Peyer's patch (tissue), 4 donors: ENCODE measurements around the gene RNF157. TPM values are rescaled to one million over a fixed set of nuclear protein-coding genes. Genes with fewer than 3 reads are reported as not detected.

Experiments
- DNase-seq, 3 donors: peaks; one replicate each; pipeline ENCODE4 v3.0.0-alpha.2; 2017 to 2019
- H3K27ac ChIP-seq, 4 donors: fragments of 200-600 bp; sonication (generic); one replicate each; pipeline ENCODE4 v1.5.1; 2016 to 2019
- H3K27me3 ChIP-seq, 2 donors: fragments of 200-600 bp; sonication (generic); one replicate each; pipeline ENCODE4 v1.5.1; 2019
- H3K36me3 ChIP-seq, 3 donors: fragments of 200-600 bp; sonication (generic); one replicate each; pipeline ENCODE4 v1.5.1; 2016 to 2019
- H3K4me1 ChIP-seq, 4 donors: fragments of 200-600 bp; sonication (generic); one replicate each; pipeline ENCODE4 v1.5.1; 2016 to 2019
- H3K4me3 ChIP-seq, 4 donors: fragments of 200-600 bp; sonication (generic); 1 replicate in 3 of 4; 2 replicates in 1 of 4; pipeline ENCODE4 v1.5.1; 2016 to 2019; ENCODE audit warnings: mild to moderate bottlenecking in 1 of 4
- H3K9me3 ChIP-seq, 4 donors: fragments of 200-600 bp; sonication (generic); one replicate each; pipeline ENCODE4 v1.5.1; 2016 to 2019; ENCODE audit warnings: mild to moderate bottlenecking in 1 of 4
- CTCF ChIP-seq, 6 experiments: fragments of 450-650 bp in 4 of 6; fragments of 200-600 bp in 2 of 6; sonication (generic) in 1 of 6; IDR thresholded peaks; one replicate each; pipeline ENCODE4 v1.5.1; 2017 to 2019; ENCODE audit warnings: antibody characterized with exemption in 6 of 6, mild to moderate bottlenecking in 3 of 6, moderate library complexity in 1 of 6
- POLR2A ChIP-seq, 2 donors: fragments of 450-650 bp; IDR thresholded peaks; one replicate each; pipeline ENCODE4 v1.5.1; 2017; ENCODE audit warnings: antibody characterized with exemption in 2 of 2, mild to moderate bottlenecking in 2 of 2, moderate library complexity in 2 of 2
- total RNA-seq, 4 donors: library from RNA; depleted of rRNA; stranded (reverse); fragments of >200 nt; gene quantifications; one replicate each; pipeline ENCODE4 v1.1.0, GENCODE V29; 2016

RNF157 gene
- total RNA-seq, 4 donors from 2014 or later = 73.4 to 115 (median 106) TPM

DNA sequence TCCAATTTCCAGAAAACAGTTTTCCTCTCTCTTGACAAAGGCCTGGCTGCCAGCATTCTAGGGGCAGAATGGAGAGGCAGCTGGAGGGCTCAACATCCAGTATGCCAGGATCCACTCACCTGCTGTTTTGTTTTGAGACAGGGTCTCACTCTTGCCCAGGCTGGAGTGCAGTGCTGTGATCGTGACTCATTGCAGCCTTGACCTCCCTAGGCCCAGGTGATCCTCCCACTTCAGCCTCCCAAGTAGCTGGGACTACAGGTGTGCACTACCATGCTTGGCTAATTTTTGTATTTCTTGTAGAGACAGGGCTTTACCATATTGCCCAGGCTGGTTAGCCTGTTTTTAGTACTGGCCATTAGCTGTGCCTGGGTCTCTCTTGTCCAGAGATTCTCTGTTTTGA is 70.2 kb downstream of the RNF157 start:
- Histone ChIP-seq H3K9me3 (no peaks in the 10 kb centered on the region), H3K27me3 (no peaks in the 10 kb centered on the region), H3K27ac (no peak overlapping the region), H3K4me3 (no peak overlapping the region), H3K4me1 (no peaks in the 10 kb centered on the region), H3K36me3 (peaks cover 0 to 4% (median 0%) of the 10 kb centered on the region in 3 donors)
- DNase-seq = no peak
- TF ChIP-seq CTCF (IDR thresholded peaks at IDR 0.05) (no peak), POLR2A (IDR thresholded peaks at IDR 0.05) (no peak)

DNA sequence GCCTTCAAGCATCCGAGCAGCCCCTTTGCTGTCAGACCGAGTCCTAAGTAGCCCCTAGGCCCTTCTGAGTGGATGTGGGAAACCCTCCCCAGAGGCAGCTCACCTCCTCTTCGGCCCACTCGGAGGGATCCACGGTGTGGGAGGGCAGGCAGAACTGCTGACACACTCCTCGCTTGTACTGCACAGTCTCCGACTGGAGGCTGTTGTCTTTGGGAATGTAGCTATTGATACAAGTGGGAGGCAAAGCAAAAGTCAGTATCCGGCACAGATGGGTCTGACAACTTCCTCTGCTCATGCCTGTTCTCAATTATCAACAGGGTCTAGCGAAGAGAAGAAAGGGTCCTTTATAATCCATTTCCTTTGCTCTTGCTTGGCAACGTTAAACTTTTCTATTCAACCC is 73.4 kb downstream of the RNF157 start:
- no peak for DNase-seq
- no peak overlapping the region for H3K27ac ChIP-seq
- H3K9me3 ChIP-seq = no peaks in the 10 kb centered on the region
- H3K27me3 ChIP-seq = no peaks in the 10 kb centered on the region
- H3K36me3 ChIP-seq = peaks cover 0 to 8% (median 0%) of the 10 kb centered on the region in 3 donors
- no peaks in the 10 kb centered on the region for H3K4me1 ChIP-seq
- H3K4me3 ChIP-seq = no peak overlapping the region
- TF ChIP-seq POLR2A (IDR thresholded peaks at IDR 0.05) (no peak), CTCF (IDR thresholded peaks at IDR 0.05) (no peak)

- H3K4me3 ChIP-seq = no peak overlapping the region
- no peak for DNase-seq
- H3K9me3 ChIP-seq = no peaks in the 10 kb centered on the region
- no peaks in the 10 kb centered on the region for H3K4me1 ChIP-seq
- H3K36me3 ChIP-seq = peaks cover 0 to 8% (median 0%) of the 10 kb centered on the region in 3 donors
- no peaks in the 10 kb centered on the region for H3K27me3 ChIP-seq
- H3K27ac ChIP-seq = no peak overlapping the region
- no peak for TF ChIP-seq CTCF (IDR thresholded peaks at IDR 0.05)
- no peak for TF ChIP-seq POLR2A (IDR thresholded peaks at IDR 0.05)
These were observed 74.1 kb downstream of the RNF157 start for GRCh38 chr17:76166168-76166567.

DNA sequence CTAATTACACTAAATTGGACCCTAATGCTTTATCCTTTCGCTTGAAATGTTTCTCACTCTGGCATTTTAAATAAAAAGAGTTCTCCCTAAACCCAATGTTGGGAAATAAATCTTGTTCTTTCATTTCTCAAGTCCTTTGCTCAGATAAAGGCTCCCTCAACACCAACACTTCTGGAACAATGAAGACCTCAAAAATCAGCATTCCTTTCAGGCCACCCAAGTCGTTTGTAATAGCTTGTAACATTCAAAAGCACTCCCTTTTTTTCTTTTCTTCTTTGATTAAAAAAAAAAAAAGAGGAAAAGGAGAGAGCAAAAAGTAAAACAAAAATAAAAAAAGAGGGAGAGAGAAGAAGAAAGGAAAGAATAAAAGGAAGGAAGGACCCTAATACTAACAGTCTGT is 76.0 kb downstream of the RNF157 start:
- TF ChIP-seq POLR2A (IDR thresholded peaks at IDR 0.05) = no peak
- TF ChIP-seq CTCF (IDR thresholded peaks at IDR 0.05) = no peak
- Histone ChIP-seq H3K36me3 (peaks cover 0 to 8% (median 0%) of the 10 kb centered on the region in 3 donors), H3K4me3 (no peak overlapping the region), H3K4me1 (no peaks in the 10 kb centered on the region), H3K9me3 (no peaks in the 10 kb centered on the region), H3K27ac (no peak overlapping the region), H3K27me3 (no peaks in the 10 kb centered on the region)
- DNase-seq = no peak

GRCh38 chr17:76163919-76164318 is 76.4 kb downstream of the RNF157 start:
- Histone ChIP-seq H3K27me3 (no peaks in the 10 kb centered on the region), H3K36me3 (peaks cover 0 to 13% (median 0%) of the 10 kb centered on the region in 3 donors), H3K27ac (no peak overlapping the region), H3K4me3 (no peak overlapping the region), H3K9me3 (no peaks in the 10 kb centered on the region), H3K4me1 (no peaks in the 10 kb centered on the region)
- no peak for DNase-seq
- TF ChIP-seq CTCF (IDR thresholded peaks at IDR 0.05) (no peak), POLR2A (IDR thresholded peaks at IDR 0.05) (no peak)
